Esophagus (tissue), 2 donors: ENCODE data around the gene GRK6. TPM values are rescaled to one million over a fixed set of nuclear protein-coding genes. Genes with fewer than 3 reads are reported as not detected.

Experiments used
- H3K27ac ChIP-seq, 2 donors: one replicate each; pipeline ENCODE4 v1.5.1; 2013; ENCODE audit warnings: low read depth in 2 of 2, mild to moderate bottlenecking in 2 of 2, inconsistent platforms in 1 of 2, low read length in 1 of 2, moderate library complexity in 1 of 2
- H3K27me3 ChIP-seq, 2 donors: one replicate each; pipeline ENCODE4 v1.6.1; 2013; ENCODE audit warnings: low read length in 2 of 2, control low read depth in 1 of 2, mild to moderate bottlenecking in 1 of 2; ENCODE audit not compliant: insufficient read depth in 2 of 2, control insufficient read depth in 1 of 2
- H3K36me3 ChIP-seq, 2 donors: one replicate each; pipeline ENCODE4 v1.6.1; 2013; ENCODE audit warnings: low read length in 1 of 2; ENCODE audit not compliant: control insufficient read depth in 2 of 2, insufficient read depth in 2 of 2
- H3K4me1 ChIP-seq, 2 donors: one replicate each; pipeline ENCODE4 v1.6.1; 2013; ENCODE audit warnings: low read length in 1 of 2; ENCODE audit not compliant: control insufficient read depth in 2 of 2, insufficient read depth in 2 of 2
- H3K4me3 ChIP-seq, 2 donors: one replicate each; pipeline ENCODE4 v1.5.1; 2013; ENCODE audit warnings: low read length in 2 of 2, mild to moderate bottlenecking in 2 of 2, low read depth in 1 of 2, moderate library complexity in 1 of 2
- H3K9me3 ChIP-seq, 2 donors: one replicate each; pipeline ENCODE4 v1.6.1; 2013; ENCODE audit warnings: mild to moderate bottlenecking in 2 of 2, low read depth in 1 of 2, low read length in 1 of 2, moderate library complexity in 1 of 2; ENCODE audit not compliant: control insufficient read depth in 2 of 2, insufficient read depth in 1 of 2
- WGBS, 2 donors: extraction: QIAGEN DNeasy Blood & Tissue Kit; methylation state at CpG; one replicate each; pipeline ENCODE4 v1.1.7; 2013; 5-methylcytosine and 5-hydroxymethylcytosine counted together
- polyA plus RNA-seq, 2 donors: library from polyadenylated mRNA; stranded (reverse); fragments of 200-250 nt; gene quantifications; one replicate each; pipeline ENCODE4 v1.2.3, GENCODE V29; 2013
- donor health status: healthy with polysubstance abuse.
- donor health status: Bipolar disorder and iron deficiency.

GRK6 gene
- polyA plus RNA-seq, 2 donors = 10.4 to 19.8 TPM

- Histone ChIP-seq H3K36me3 (no peaks in the 10 kb centered on the region), H3K4me3 (no peak overlapping the region), H3K4me1 (peaks cover 7 to 11% of the 10 kb centered on the region in 2 donors), H3K27ac (no peak overlapping the region), H3K9me3 (no peaks in the 10 kb centered on the region), H3K27me3 (no peaks in the 10 kb centered on the region)
- 82 to 90% methylated on average over 2 of the region's 2 CpGs for WGBS, 2 donors
These were observed 2.8 kb upstream of the GRK6 start for GRCh38 chr5:177423671-177424070.

GRCh38 chr5:177425196-177425800, 1.2 kb upstream of the GRK6 start:
- H3K36me3 ChIP-seq = no peaks in the 10 kb centered on the region
- peaks cover 7 to 16% of the 10 kb centered on the region in 2 donors for H3K4me1 ChIP-seq
- no peaks in the 10 kb centered on the region for H3K27me3 ChIP-seq
- WGBS, 2 donors = 39 to 47% methylated on average over 13 of the region's 13 CpGs
- peak overlapping the region; percentile 58 to 60 for H3K4me3 ChIP-seq
- peak overlapping the region; percentile 98 to 99 for H3K27ac ChIP-seq
- no peaks in the 10 kb centered on the region for H3K9me3 ChIP-seq

- Histone ChIP-seq H3K4me3 (peak overlapping the region; percentile 58 to 60), H3K36me3 (peaks cover 0 to 2% of the 10 kb centered on the region in 2 donors), H3K27ac (peak overlapping the region; percentile 98 to 99), H3K4me1 (peaks cover 7 to 23% of the 10 kb centered on the region in 2 donors), H3K27me3 (no peaks in the 10 kb centered on the region), H3K9me3 (no peaks in the 10 kb centered on the region)
- 0 to 1% methylated on average over 50 to 52 of the region's 52 CpGs for WGBS, 2 donors
These were observed 493 bp upstream of the GRK6 start for GRCh38 chr5:177425801-177426565.

- Histone ChIP-seq H3K4me3 (peak overlapping the region; percentile 84 to 85), H3K9me3 (no peaks in the 10 kb centered on the region), H3K27ac (peak overlapping the region; percentile 97), H3K36me3 (peaks cover 0 to 9% of the 10 kb centered on the region in 2 donors), H3K4me1 (peaks cover 7 to 36% of the 10 kb centered on the region in 2 donors), H3K27me3 (no peaks in the 10 kb centered on the region)
- 9 to 12% methylated on average over 11 of the region's 11 CpGs for WGBS, 2 donors
These were observed 841 bp downstream of the GRK6 start for GRCh38 chr5:177427211-177427822.

- Histone ChIP-seq H3K9me3 (no peaks in the 10 kb centered on the region), H3K27me3 (no peaks in the 10 kb centered on the region), H3K27ac (peak overlapping the region in 1 of 2 donors; percentile 97), H3K36me3 (peaks cover 0 to 16% of the 10 kb centered on the region in 2 donors), H3K4me1 (peaks cover 7 to 39% of the 10 kb centered on the region in 2 donors), H3K4me3 (peak overlapping the region; percentile 3 to 84)
- 55 to 57% methylated on average over 11 of the region's 11 CpGs for WGBS, 2 donors
These were observed 1.6 kb downstream of the GRK6 start for GRCh38 chr5:177427919-177428573.

- Histone ChIP-seq H3K36me3 (peaks cover 0 to 21% of the 10 kb centered on the region in 2 donors), H3K4me3 (no peak overlapping the region), H3K4me1 (peaks cover 7 to 39% of the 10 kb centered on the region in 2 donors), H3K27me3 (no peaks in the 10 kb centered on the region), H3K9me3 (no peaks in the 10 kb centered on the region), H3K27ac (peak overlapping the region; percentile 29 to 48)
- WGBS, 2 donors = 76% methylated on average over 10 of the region's 10 CpGs
These were observed 2.2 kb downstream of the GRK6 start for GRCh38 chr5:177428574-177429217.

GRCh38 chr5:177429248-177430040, 3.0 kb downstream of the GRK6 start:
- WGBS, 2 donors = 69 to 71% methylated on average over 6 of the region's 6 CpGs
- Histone ChIP-seq H3K27me3 (no peaks in the 10 kb centered on the region), H3K9me3 (no peaks in the 10 kb centered on the region), H3K36me3 (peaks cover 0 to 27% of the 10 kb centered on the region in 2 donors), H3K4me3 (no peak overlapping the region), H3K4me1 (peaks cover 7 to 44% of the 10 kb centered on the region in 2 donors), H3K27ac (peak overlapping the region; percentile 29 to 48)

GRCh38 chr5:177430140-177430951, 3.9 kb downstream of the GRK6 start:
- no peak overlapping the region for H3K4me3 ChIP-seq
- WGBS, 2 donors = 57 to 64% methylated on average over 26 of the region's 26 CpGs
- peak overlapping the region in 1 of 2 donors; percentile 73 for H3K27ac ChIP-seq
- H3K27me3 ChIP-seq = no peaks in the 10 kb centered on the region
- peaks cover 7 to 44% of the 10 kb centered on the region in 2 donors for H3K4me1 ChIP-seq
- no peaks in the 10 kb centered on the region for H3K9me3 ChIP-seq
- peaks cover 0 to 32% of the 10 kb centered on the region in 2 donors for H3K36me3 ChIP-seq
